ENCODE data around the gene KCNT2.
A peak's percentile ranks its signal among the peaks of the same experiment; 100 is the strongest.
"Not testable (repeated sequence)": the region's sequence is repeated elsewhere in the genome, so short reads cannot be mapped to it uniquely, and the experiment has no call there.

KCNT2 gene

DNA sequence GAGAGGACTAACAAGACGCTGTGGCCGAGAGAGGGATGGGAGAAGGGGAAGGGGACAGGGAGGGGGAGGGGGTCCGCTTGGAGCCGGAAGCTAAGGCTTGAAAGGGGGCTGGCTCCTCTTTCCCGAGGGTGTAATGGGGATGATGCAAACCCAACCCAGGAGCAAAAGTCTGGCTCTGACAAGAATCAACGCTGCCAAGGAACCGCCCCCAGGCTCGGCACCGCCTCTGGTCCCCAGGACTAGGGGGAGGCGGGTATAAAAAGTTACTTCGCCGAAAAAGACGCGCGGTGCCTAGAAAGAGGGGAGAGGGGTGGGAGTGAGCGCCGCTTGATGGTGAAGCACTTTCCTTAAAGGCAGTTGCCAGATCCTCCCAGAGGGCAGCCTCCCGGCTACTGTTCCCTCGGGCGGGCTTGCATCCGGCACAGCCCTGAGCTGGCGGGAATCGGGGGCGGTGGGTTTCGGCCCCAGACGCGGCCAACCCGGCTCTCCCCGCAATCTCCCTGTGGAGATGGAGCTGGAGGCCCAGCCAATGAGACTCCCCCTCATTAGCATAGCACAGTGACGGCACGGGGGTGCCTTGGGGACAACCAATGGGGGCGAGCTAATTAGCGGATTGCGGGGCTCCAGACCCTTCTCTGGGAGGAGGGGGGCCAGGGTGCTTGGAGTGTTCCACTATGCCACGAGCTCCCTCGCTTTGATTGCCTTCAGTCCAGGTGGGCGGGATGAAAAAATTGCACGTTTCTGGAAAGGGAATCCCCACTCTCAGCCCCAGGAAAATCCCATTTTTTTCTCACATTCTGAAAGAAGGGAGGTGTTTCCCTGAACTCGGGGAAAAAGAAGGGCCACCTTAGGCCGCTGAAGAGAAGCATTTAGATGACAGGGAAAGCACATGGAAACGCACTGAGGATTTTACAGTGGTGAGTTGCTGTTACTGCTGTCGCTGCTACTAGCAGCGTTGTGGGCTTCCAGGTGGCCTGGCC, at the start of gene KCNT2:
Gene KCNT2, minus strand, starts transcription at position 51 of the 980 bp plus-strand sequence. CDS start 131 bp downstream, outside the sequence.
- peak within 1 kb of the TSS; percentile 68 for H3K4me3 ChIP-seq (ENCODE audit: low read depth, low read length)

DNA sequence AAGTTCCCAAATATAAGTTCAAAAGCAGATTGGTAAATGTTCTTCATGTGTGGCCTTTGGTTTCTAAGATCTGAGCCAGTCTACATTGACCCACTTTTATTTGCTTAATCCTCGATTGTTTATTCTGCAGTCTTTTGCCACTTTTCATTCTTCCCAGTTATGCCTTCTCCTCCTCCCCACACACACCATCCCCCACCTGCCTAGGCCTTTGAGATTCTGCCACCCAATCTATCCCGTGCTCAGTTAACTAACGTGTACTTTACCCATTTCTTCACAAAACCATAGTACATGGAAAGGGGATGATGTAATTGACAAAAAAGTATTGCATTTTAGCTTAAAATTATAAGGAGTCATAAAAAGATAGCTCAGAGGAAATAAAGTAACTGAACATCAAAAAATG, 47.3 kb upstream of the KCNT2 start:
- no peak overlapping the region for H3K4me3 ChIP-seq (ENCODE audit: low read depth, low read length)

DNA sequence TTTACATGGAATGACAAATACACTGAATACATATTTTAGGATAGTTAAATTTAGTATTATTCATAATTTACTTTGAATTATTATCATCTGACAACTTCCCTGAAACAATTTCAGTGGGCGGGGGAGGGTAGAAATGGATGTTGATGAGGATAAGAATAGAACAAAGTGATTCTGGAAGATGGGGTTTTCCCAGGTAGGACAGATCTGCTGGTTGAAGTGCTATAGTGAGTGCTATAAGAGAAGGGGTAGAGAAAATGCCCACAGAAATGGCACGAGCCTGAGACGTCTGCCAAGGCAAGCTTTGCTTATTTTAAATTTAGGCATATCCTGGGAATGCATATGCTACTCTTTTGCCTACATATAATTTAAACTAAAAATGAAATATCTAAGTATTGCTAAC, 46.8 kb upstream of the KCNT2 start:
- no peak overlapping the region for H3K4me3 ChIP-seq (ENCODE audit: low read depth, low read length)

DNA sequence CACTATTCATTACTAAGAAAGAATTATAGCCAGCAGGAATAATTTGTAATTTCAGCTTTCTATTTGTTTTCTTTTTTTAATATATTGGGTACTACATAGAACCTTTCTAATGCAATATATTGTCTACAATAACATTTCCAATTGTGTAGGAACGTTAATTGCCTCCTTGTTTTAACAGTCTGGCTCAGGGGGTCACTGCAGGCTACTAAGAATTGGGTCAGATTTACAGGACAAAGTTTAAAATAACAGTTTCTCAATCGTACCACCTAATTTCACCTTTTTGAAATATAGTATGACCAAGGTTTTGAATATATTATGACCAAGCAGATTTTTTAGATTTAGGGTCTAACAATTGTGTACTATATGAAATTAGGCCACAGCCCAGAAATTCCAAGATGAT, 46.0 kb upstream of the KCNT2 start:
- H3K4me3 ChIP-seq (ENCODE audit: low read depth, low read length) = no peak overlapping the region

DNA sequence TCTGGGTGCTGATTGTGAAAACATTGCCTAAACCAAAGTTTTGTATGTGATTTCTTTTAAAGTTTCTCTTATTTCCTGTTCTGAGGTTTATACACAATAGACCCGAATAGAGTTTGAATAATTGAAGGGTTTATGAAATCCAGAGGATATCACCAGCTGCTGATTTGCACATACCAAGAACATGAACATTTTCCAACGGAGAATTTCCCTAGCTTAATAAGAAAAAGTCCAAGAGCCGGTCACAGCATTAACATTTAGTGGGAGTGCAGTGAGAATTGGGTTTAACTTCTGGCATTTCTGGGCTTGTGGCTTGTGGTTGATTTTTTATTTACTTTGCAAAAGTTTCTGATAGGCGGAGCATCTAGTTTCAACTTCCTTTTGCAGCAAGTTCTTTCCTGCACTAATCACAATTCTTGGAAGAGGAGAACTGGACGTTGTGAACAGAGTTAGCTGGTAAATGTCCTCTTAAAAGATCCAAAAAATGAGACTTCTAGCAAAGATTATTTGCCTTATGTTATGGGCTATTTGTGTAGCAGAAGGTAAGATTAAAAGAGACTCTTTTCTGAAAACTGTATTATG, 43.5 kb upstream of the KCNT2 start, which contains the start of gene CFH:
Gene CFH, plus strand, starts transcription at position 407 of the 579 bp plus-strand sequence. Its CDS starts 75 bp downstream, at position 482.
- no peak within 1 kb of the TSS for H3K4me3 ChIP-seq (ENCODE audit: low read depth, low read length)

DNA sequence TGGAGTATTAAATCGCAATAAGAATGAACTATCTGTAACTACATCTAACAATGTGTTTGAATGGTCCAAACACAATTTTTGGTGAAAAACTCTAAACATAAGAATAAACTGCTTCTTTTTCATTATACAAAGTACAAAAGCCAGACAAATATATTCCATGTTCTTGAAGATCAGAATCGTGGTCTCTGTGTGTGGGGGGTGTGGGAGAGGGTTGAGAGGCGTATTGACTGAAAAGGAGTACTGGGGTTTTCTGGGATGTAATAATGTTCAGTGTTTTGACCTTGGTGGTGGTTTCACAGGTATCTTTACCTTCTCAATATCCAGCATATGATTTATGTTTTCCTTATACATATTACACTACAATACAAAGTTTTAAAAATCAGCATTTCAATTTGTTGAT, 42.8 kb upstream of the KCNT2 start:
- no peak overlapping the region for H3K4me3 ChIP-seq (ENCODE audit: low read depth, low read length)

DNA sequence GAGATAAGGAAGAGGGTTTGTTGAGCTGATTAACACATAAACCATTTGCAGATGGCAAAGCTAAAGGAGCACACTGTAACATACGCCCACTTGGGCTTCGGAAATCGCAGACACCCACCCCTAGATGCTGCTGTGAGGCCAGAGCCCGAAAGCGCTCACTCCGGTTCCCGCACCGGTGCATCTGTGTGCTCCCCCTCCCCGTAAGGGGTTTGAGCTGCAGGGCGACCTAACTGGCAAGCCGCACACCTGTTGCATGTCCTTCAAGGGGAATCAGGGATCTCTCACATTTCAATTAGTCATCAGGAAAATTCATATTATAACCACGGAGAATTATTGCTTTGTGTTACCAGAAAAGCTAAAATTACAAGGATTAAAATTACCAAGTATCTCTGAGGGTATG, 42.2 kb upstream of the KCNT2 start:
- no peak overlapping the region for H3K4me3 ChIP-seq (ENCODE audit: low read depth, low read length)

DNA sequence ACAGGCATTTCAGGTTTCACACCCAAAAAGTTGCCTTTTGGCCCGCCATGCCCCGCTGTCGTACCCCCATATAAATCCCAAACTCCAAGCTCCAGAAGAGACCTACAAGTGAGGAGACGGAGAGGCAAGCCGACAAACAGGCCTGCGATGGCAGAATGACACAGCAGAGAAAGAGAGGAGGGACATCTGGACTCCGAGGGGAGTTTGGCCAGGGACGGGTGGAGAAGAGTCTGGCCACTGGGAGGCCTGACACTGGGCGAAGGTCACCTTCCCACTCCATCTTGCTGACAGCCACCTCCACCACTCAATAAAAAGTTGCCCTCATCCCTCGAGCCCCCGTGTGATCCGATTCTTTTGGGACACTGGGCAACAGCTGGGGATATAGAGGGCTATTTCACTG, 41.8 kb upstream of the KCNT2 start:
- no peak overlapping the region for H3K4me3 ChIP-seq (ENCODE audit: low read depth, low read length)

DNA sequence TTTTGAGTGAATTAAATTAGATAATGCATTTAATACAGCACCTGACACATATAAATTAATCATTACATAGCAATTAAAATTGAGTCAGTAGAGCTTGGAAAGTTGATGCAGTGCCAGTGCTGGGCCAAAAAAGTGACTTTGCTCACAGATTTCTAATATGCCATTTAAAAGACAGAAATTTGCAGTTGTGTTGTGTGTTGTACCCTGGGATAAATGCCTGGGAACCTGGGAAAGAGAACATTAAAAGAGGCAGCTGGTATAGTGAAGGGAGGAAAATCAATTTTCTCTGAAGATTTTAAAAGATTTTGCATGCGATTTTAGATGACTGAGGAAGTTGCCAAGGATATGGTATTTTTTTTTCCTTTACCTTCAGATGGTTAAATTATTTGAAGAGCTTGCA, 32.7 kb upstream of the KCNT2 start:
- H3K4me3 ChIP-seq (ENCODE audit: low read depth, low read length) = no peak overlapping the region

DNA sequence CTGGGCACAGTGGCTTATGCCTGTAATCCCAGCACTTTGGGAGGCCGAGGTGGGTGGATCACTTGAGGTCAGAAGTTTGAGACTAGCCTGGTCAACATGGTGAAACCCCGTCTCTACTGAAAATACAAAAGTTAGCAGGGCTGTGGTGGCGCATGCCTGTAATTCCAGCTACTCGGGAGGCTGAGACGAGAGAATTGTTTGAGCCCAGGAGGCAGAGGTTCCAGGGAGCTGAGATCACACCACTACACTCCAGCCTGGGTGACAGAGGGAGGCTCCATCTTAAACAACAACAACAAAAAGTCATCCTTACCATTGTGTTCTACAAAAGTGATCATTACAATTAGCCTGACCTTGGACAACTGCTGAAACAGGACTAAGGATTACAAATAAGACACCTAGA, 31.1 kb upstream of the KCNT2 start:
- not testable (repeated sequence) for H3K4me3 ChIP-seq (ENCODE audit: low read depth, low read length)

DNA sequence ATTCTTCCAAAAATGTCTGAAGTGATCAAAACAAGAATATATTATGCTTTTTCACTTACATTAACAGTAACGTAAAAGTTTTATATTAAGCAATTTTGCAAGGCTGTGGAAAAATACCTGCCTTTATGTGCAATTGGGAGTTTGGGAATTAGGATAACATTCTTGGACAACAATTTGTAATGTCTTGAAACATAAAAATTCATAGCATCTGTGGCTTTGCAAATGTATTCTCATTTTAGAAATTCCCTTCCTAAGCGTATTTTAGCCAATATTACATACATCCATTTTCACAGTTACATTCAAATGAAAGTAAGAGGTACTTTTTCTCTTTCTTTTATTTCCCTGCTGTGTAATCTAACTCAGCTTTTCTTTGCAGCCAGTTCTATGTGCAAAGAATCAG, 30.2 kb upstream of the KCNT2 start:
- no peak overlapping the region for H3K4me3 ChIP-seq (ENCODE audit: low read depth, low read length)

DNA sequence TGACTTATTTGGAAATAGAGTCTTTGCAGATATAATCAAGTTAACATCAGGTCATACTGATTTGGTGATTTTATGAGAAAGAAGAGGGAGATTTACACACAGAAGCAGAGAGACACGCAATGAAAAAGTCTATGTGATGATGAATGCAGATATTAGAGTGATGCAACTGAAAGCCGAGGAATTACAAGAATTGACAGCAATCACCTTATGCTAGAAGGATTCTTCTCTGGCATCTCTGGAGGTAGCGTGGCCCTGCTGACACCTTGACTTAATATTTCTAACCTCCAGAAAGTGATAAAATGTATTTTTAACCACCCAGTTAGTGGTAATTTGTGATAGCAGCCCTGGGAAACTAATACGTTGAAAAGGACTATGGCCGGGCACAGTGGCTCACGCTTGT, 29.4 kb upstream of the KCNT2 start:
- no peak overlapping the region for H3K4me3 ChIP-seq (ENCODE audit: low read depth, low read length)

DNA sequence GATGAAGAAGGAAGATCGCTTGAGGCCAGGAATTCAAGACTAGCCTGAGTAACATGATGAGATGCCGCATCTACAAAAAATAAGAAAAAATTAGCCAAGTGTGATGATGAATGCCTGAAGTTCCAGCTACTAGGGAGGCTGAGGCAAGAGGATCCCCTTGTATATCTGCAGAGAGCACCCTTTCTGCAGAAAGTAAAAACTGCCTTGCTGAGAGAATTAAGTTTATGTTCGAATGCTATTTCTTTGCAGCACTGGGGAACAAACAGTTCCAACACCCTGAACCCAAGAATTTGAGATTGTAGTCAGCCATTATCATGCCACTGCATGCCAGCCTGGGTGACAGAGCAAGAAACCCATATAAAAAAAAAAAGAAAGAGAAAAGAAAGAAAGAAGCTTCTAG, 20.6 kb upstream of the KCNT2 start:
- no peak overlapping the region for H3K4me3 ChIP-seq (ENCODE audit: low read depth, low read length)

DNA sequence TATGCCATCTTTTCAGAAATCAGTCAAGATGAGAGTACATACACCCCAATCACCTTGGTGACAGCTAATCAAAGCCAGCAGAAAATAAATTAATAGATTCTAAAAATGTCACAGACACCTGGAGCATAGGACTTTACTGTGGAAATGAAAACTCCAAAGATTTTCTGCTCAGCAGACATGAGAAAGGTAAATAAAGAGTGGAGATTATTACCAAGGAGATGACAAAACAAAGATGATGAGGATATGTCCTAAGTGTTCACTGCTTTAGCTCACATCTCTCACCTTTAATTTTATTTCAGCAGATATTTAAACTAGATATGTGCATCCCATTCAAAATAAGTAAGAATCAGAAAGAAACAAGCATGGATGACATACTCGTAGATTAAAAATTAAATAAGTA, 14.8 kb upstream of the KCNT2 start:
- no peak overlapping the region for H3K4me3 ChIP-seq (ENCODE audit: low read depth, low read length)

DNA sequence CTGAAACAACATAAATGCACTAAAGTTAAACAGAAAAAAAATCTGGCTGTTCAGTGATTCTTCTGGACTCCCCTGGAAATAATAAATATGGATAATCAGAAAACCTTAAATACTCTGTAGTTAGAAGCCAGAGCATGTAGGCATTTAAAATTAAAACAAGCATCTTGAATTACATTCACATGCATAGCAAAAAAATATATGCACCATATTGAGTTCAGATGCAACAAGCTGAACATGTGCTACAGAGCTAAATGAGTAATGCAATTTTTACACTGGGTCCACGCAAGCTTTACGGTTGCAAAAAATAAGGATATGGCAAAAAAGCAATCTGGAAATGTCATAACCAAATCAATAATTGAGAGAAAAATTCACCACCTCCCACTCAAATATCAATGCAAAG, 11.5 kb upstream of the KCNT2 start:
- H3K4me3 ChIP-seq (ENCODE audit: low read depth, low read length) = no peak overlapping the region

DNA sequence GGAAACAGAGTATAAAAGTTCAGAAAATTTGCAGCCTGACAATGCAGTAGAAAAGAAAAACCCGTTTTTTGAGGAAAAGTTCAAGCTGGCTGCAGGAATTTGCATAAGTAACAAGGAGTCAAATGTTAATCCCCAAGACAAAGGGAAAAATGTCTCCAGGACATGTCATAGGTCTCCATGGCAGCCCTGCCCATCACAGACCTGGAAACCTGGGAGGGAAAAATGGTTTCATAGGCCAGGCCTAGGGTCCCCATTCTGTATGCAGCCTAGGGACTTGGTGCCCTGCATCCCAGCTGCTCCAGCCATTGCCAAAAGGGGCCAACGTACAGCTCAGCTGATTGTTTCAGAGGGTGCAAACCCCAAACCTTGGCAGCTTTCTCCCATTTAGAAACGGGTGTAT, 3.6 kb upstream of the KCNT2 start:
- no peak overlapping the region for H3K4me3 ChIP-seq (ENCODE audit: low read depth, low read length)

DNA sequence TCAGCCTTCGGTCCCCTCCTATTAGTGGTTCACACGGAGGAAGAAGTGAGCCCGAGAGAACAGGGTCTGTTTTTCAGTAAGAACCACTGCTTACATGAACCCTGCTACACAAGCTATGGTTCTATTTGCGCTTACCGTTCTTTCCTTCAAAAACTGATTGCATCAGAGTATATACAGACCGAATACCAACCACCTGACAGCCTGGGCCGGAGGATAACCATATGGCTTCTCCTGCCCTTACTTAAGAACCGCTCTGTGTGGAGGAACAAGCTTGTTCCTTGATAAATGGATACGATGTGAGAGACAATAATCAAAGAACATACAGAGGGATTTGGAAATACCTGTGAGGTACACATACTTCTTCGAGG, 1.1 kb upstream of the KCNT2 start:
- H3K4me3 ChIP-seq (ENCODE audit: low read depth, low read length) = peak overlapping the region; percentile 68

DNA sequence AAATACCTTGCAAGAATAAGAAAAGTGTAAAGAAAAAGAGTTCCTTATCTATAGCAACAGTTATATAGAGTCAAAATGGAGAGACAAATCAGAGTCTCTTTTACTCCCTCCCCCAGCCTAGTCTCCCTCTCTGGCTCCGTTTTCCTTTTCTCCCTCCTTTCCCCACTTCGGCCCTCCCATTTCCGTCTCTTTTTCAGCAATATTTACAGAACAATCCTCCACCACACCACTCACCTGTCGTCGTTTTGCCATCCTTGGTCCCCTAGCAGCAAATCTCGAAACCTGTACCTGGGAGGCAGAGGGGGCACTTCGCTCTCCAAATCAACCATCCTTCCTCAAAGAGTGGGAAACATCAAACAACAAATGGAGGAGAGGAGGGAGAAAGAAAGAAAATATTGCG, 259 bp downstream of the KCNT2 start:
- H3K4me3 ChIP-seq (ENCODE audit: low read depth, low read length) = peak overlapping the region; percentile 68

DNA sequence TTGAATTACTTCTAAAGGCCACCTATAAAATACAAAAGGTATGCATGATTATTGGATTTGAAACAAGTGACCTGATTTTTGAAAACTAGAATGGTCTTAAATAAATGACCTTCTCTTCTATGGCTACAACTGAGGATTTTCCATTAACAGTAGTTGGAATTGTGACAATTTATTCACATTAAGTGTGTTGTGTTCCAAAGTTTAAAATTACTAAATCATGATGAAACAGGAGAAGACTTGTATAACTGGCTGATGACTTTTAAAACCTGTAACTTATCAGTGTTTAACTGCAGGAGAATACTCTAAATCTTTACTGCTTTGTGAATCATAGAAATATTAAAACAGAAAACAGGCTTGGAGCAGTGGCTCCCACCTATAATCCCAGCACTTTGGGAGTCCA, 4.6 kb downstream of the KCNT2 start:
- H3K4me3 ChIP-seq (ENCODE audit: low read depth, low read length) = no peak overlapping the region

DNA sequence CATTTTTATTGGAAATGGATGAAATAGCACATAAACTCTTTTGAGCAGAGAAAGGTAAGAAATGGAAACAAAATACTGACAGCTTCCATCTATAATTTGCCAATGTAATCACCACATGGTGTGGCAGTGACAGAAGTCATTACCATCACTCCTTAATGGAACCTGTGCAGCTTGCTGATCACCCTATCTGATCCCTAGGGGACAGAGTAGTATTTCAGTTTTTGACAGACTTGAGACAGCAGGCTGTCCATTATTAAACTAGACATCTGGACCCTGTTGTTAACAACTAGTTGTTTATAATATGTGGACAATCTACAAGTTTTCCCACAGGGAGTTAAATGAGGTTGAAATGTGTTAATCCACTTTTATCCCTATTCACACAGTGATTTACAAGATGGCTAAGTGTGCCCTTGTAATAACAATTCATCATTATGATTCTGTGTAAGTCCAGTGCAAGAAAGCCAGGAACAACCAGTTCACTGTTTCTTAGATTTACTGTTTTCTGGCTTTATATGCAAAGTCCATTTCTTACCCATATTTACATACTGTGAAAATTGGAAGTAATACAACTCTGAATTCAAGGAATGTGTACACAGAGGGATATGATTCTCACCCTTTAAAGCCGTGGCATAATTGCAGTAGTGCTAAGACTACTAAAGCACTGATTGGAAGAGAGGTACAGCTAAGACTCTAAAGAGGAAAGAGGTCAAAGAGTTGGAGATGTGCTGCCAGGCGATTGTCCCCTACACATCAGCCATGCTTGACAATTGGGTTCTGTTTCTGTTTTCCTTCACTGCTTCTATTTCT, 9.1 kb downstream of the KCNT2 start:
- H3K4me3 ChIP-seq (ENCODE audit: low read depth, low read length) = no peak overlapping the region

DNA sequence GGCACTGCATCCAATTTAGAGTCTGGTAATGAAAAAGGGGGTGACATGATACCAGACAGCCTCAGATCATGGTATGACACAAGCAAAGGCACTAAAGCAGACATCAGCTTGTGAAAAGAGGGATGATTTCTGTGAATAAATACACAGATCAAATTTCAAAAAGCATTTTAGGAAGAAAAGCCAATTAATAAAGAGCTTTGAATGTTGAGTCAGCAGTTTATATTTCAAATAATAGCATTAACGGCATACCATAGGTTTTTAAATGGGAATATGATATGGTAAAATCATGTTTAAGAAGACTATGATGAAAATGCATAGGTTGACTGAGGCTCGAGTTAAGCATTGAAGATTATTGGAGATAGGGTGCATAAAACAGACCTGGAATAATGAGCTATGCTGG, 13.5 kb downstream of the KCNT2 start:
- H3K4me3 ChIP-seq (ENCODE audit: low read depth, low read length) = no peak overlapping the region

DNA sequence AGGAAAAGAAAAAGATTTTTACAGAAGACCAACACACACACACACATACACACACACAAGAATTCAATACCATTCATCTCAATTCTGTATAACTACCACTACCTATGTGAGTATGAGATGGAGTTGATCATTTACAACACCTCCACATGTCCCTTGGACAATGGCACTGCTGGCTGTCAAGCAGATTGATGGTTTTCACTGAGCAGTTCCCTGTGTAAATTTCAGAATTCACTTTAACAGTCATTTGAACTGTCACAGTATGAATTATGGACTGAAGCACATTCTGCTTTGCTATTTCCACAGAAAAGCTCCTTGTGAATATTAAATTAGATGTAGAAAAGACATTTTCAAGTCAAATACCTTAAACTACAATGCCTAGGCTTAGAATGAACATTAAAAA, 14.3 kb downstream of the KCNT2 start:
- H3K4me3 ChIP-seq (ENCODE audit: low read depth, low read length) = no peak overlapping the region
